ENCODE data around the gene PRSS57. TPM values are rescaled to one million over a fixed set of nuclear protein-coding genes. Genes with fewer than 3 reads are reported as not detected.

The PRSS57 gene
- total and polyA plus RNA-seq, 2 of the 13 experiments (the other 11 are each of a cell fraction or from before 2014, with no cell fraction given), result 0.12 TPM; not detected in 1

GRCh38 chr19:640161-640558, 55.1 kb downstream of the PRSS57 start:
- no TSS peak for BruUV-seq (replicated peaks)
- ChIA-PET CTCF (ENCODE audit: low intra/inter-chr PET ratio, low total read pairs) (no interaction called here), POLR2A (no interaction called here)
- Histone ChIP-seq H3K36me3 (replicated peaks in 1 of 2; ENCODE audit: control insufficient read depth in 1 of 2, insufficient read depth in 2 of 2, low read length in 2 of 2) (no peaks in the 10 kb centered on the region; a peak in 1 of 5 replicates), H3K27ac (ENCODE audit: extremely low read length, insufficient read depth, low read length) (no peak overlapping the region), H3K9ac (ENCODE audit: insufficient read depth, low read depth, low read length) (no peak overlapping the region), H3K4me2 (ENCODE audit: low read depth, low read length) (no peak overlapping the region), H3K4me3 (replicated peaks in 1 of 3; ENCODE audit: insufficient read depth in 1 of 3, low read depth in 2 of 3, low read length in 3 of 3) (peak overlapping the region in 2 of 3 experiments; percentile 16 to 23; a peak in 2 of 6 replicates), H3K9me3 (ENCODE audit: low read length) (no peaks in the 10 kb centered on the region), H4K20me1 (ENCODE audit: insufficient read depth, low read length) (no peaks in the 10 kb centered on the region), H3K79me2 (ENCODE audit: insufficient read depth, low read length) (no peaks in the 10 kb centered on the region), H3K4me1 (ENCODE audit: insufficient read depth, low read length) (0 out of 2 replicates have a peak, but pooled peaks cover 7% of the 10 kb centered on the region), H3K27me3 (ENCODE audit: control insufficient read depth in 1 of 2, insufficient read depth in 2 of 2, low read length in 2 of 2) (no peaks in the 10 kb centered on the region), H2AFZ (ENCODE audit: low read length) (no peak overlapping the region)
- peak; percentile 2; the same call in 1 of the 2 replicates for TF ChIP-seq MAX (IDR thresholded peaks at IDR 0.05)
- no peak for TF ChIP-seq ZNF816 (CRISPR knock-in tag; IDR thresholded peaks at IDR 0.05; ENCODE audit: borderline replicate concordance)
- no peak for TF ChIP-seq ZNF83 (CRISPR knock-in tag; IDR thresholded peaks at IDR 0.05; ENCODE audit: borderline replicate concordance)
- TF ChIP-seq ZNF629 (CRISPR knock-in tag; conservative IDR thresholded peaks at IDR 0.05), result peak; percentile 81
- no peak for ATAC-seq
- no peak for DNase-seq (ENCODE audit: low spot score)
- no peak for FAIRE-seq
- intact Hi-C loops (cut with micrococcal nuclease; ENCODE audit: unreplicated experiment), result no loop called here
- in situ Hi-C loops (cut with HindIII; ENCODE audit: extremely low pct_ligation_motif_present, low pct_unique_long_range_greater_than_20kb), result no loop called here
- WGBS (ENCODE audit: low lambda C conversion rate), result 82% methylated on average over 21 of the region's 25 CpGs

- intact Hi-C loops (cut with micrococcal nuclease; ENCODE audit: unreplicated experiment), result no loop called here
- in situ Hi-C loops (cut with HindIII; ENCODE audit: extremely low pct_ligation_motif_present, low pct_unique_long_range_greater_than_20kb), result no loop called here
- no peak for FAIRE-seq
- Histone ChIP-seq H3K4me1 (ENCODE audit: insufficient read depth, low read length) (peaks cover 10% of the 10 kb centered on the region), H3K36me3 (replicated peaks in 1 of 2; ENCODE audit: control insufficient read depth in 1 of 2, insufficient read depth in 2 of 2, low read length in 2 of 2) (no peaks in the 10 kb centered on the region), H4K20me1 (ENCODE audit: insufficient read depth, low read length) (no peaks in the 10 kb centered on the region), H3K4me2 (ENCODE audit: low read depth, low read length) (peak within 1 kb of the TSS; percentile 63), H3K27me3 (ENCODE audit: control insufficient read depth in 1 of 2, insufficient read depth in 2 of 2, low read length in 2 of 2) (no peaks in the 10 kb centered on the region), H3K4me3 (replicated peaks in 1 of 3; ENCODE audit: insufficient read depth in 1 of 3, low read depth in 2 of 3, low read length in 3 of 3) (peak within 1 kb of the TSS in 2 of 3 experiments; percentile 56 to 61; a peak in 3 of 6 replicates), H3K9ac (ENCODE audit: insufficient read depth, low read depth, low read length) (peak within 1 kb of the TSS; percentile 15; the same call in 1 of the 2 replicates), H2AFZ (ENCODE audit: low read length) (no peak within 1 kb of the TSS), H3K27ac (ENCODE audit: extremely low read length, insufficient read depth, low read length) (no peak within 1 kb of the TSS), H3K9me3 (ENCODE audit: low read length) (no peaks in the 10 kb centered on the region), H3K79me2 (ENCODE audit: insufficient read depth, low read length) (no peaks in the 10 kb centered on the region)
- DNase-seq (ENCODE audit: low spot score), result peak; percentile 44
- ChIA-PET CTCF (ENCODE audit: low intra/inter-chr PET ratio, low total read pairs) (no interaction called here), POLR2A (no interaction called here)
- no TSS peak for BruUV-seq (replicated peaks)
- WGBS (ENCODE audit: low lambda C conversion rate), result 57% methylated on average over 48 of the region's 109 CpGs
- peak; percentile 73 for ATAC-seq
- TF ChIP-seq SIN3B (IDR thresholded peaks at IDR 0.05; ENCODE audit: low read length), result no peak
- TF ChIP-seq NFYB (CRISPR knock-in tag; IDR thresholded peaks at IDR 0.05), result peak; percentile 76
- TF ChIP-seq ZBTB10 (CRISPR knock-in tag; IDR thresholded peaks at IDR 0.05; ENCODE audit: borderline replicate concordance), result no peak
- no peak for TF ChIP-seq HBP1 (CRISPR knock-in tag; IDR thresholded peaks at IDR 0.05; ENCODE audit: low read depth)
- peak; percentile 30; the same call in 1 of the 2 replicates for TF ChIP-seq SAP130 (CRISPR knock-in tag; IDR thresholded peaks at IDR 0.05; ENCODE audit: low read depth)
- TF ChIP-seq ZNF770 (CRISPR knock-in tag; IDR thresholded peaks at IDR 0.05), result peak; percentile 80
These were observed 55.7 kb downstream of the PRSS57 start, which contains the start of gene FGF22 for GRCh38 chr19:639253-640160. FGF22 (plus strand) TSS chr19:639879; CDS start chr19:639926, 47 bp downstream.

All from HepG2 (cell line).